B cell (primary cell): ENCODE data around the gene CPLX3. TPM values are rescaled to one million over a fixed set of nuclear protein-coding genes. Genes with fewer than 3 reads are reported as not detected.
A peak's percentile ranks its signal among the peaks of the same experiment; 100 is the strongest.

Source experiments
- ATAC-seq: fragments of 200-7000 bp; cut with Tn5 transposase; one replicate; pipeline ENCODE4 v1.10.0; 2021; ENCODE audit warnings: low read depth, mild to moderate bottlenecking, moderate number of reproducible peaks, moderate library complexity
- CTCF ChIA-PET: fragments of 350-600 bp; sonication (Branson Sonifier 250); formaldehyde crosslinking; loops from one replicate; lab custom pipeline; 2021; ENCODE audit warnings: antibody characterized with exemption, inconsistent platforms; lab: Charles Lee
- POLR2A ChIA-PET: fragments of 350-600 bp; sonication (Branson Sonifier 250); formaldehyde crosslinking; loops from one replicate; lab custom pipeline; 2021; ENCODE audit warnings: antibody characterized with exemption; lab: Charles Lee
- DNase-seq: peaks from one replicate; pipeline ENCODE4 v3.0.0; 2013
- H2AFZ ChIP-seq: 2 replicates; pipeline ENCODE4 v1.6.1; 2012; ENCODE audit warnings: mild to moderate bottlenecking, low read depth, low read length; ENCODE audit not compliant: insufficient read depth, poor library complexity, severe bottlenecking
- H3K27ac ChIP-seq, 2 donors: 1 replicate in 1 of 2; 2 replicates in 1 of 2; pipeline ENCODE4 v1.5.1; 2012 to 2013; ENCODE audit warnings: low read length in 2 of 2, mild to moderate bottlenecking in 2 of 2, moderate library complexity in 1 of 2
- H3K27me3 ChIP-seq, 4 experiments: fragments of 200-600 bp in 1 of 4; sonication (generic) in 1 of 4; replicated peaks in 1 of 4; 1 replicate in 2 of 4; 2 replicates in 2 of 4; pipeline versions ENCODE4 v1.6.1 to v1.7.0; 2013 to 2016; ENCODE audit warnings: low read length in 3 of 4, mild to moderate bottlenecking in 2 of 4, mixed read lengths in 1 of 4, moderate library complexity in 1 of 4; ENCODE audit not compliant: insufficient read depth in 4 of 4, control insufficient read depth in 3 of 4; ENCODE audit errors: control extremely low read depth in 1 of 4
- H3K36me3 ChIP-seq, 2 experiments: replicated peaks in 1 of 2; 1 replicate in 1 of 2; 2 replicates in 1 of 2; pipeline versions ENCODE4 v1.6.1 to v1.7.1; 2013; ENCODE audit warnings: low read length in 1 of 2; ENCODE audit not compliant: insufficient read depth in 2 of 2, control insufficient read depth in 1 of 2; ENCODE audit errors: control extremely low read depth in 1 of 2, extremely low read depth in 1 of 2
- H3K4me1 ChIP-seq, 2 donors: fragments of 200-600 bp in 1 of 2; sonication (generic) in 1 of 2; 1 replicate in 1 of 2; 2 replicates in 1 of 2; pipeline versions ENCODE4 v1.5.1 to v1.6.1; 2013 to 2017; ENCODE audit warnings: low read length in 2 of 2; ENCODE audit not compliant: control insufficient read depth in 2 of 2, insufficient read depth in 2 of 2
- H3K4me2 ChIP-seq: replicated peaks from 2 replicates; pipeline ENCODE3; 2012; ENCODE audit warnings: mild to moderate bottlenecking, low read depth, low read length; ENCODE audit not compliant: poor library complexity, severe bottlenecking
- H3K4me3 ChIP-seq, 5 experiments: fragments of 200-600 bp in 1 of 5; sonication (generic) in 1 of 5; 1 replicate in 3 of 5; 2 replicates in 2 of 5; pipeline versions ENCODE4 v1.5.1 to v1.7.0; 2011 to 2016; ENCODE audit warnings: low read length in 4 of 5, mild to moderate bottlenecking in 4 of 5, low read depth in 2 of 5, control low read depth in 1 of 5, moderate library complexity in 1 of 5; ENCODE audit not compliant: insufficient read depth in 1 of 5; ENCODE audit errors: control extremely low read depth in 1 of 5, extremely low read depth in 1 of 5
- H3K79me2 ChIP-seq: fragments of 200-600 bp; sonication (generic); one replicate; pipeline ENCODE4 v1.6.0; 2016; ENCODE audit warnings: low read length; ENCODE audit not compliant: control insufficient read depth, insufficient read depth
- H3K9ac ChIP-seq: fragments of 200-600 bp; sonication (generic); 2 replicates; pipeline ENCODE4 v1.6.1; 2017; ENCODE audit warnings: mild to moderate bottlenecking, low read length, moderate library complexity
- H3K9me3 ChIP-seq, 3 donors: one replicate each; pipeline versions ENCODE4 v1.6.1 to v1.7.1; 2013; ENCODE audit warnings: low read length in 2 of 3; ENCODE audit not compliant: control insufficient read depth in 2 of 3, insufficient read depth in 1 of 3; ENCODE audit errors: control extremely low read depth in 1 of 3
- H4K20me1 ChIP-seq: 2 replicates; pipeline ENCODE4 v1.6.0; 2012; ENCODE audit warnings: mild to moderate bottlenecking, low read length; ENCODE audit not compliant: insufficient read depth, control insufficient read depth, poor library complexity, severe bottlenecking
- H3K27ac Mint-ChIP-seq: one replicate; pipeline ENCODE4 v1.8.0; 2021; ENCODE audit warnings: mixed read lengths
- H3K27me3 Mint-ChIP-seq: one replicate; pipeline ENCODE4 v1.8.0; 2021; ENCODE audit warnings: mixed read lengths
- H3K4me1 Mint-ChIP-seq: one replicate; pipeline ENCODE4 v1.8.0; 2021; ENCODE audit warnings: mixed read lengths
- H3K4me3 Mint-ChIP-seq: one replicate; pipeline ENCODE4 v1.8.0; 2021; ENCODE audit warnings: mixed read lengths
- H3K9me3 Mint-ChIP-seq: one replicate; pipeline ENCODE4 v1.8.0; 2022; ENCODE audit warnings: mixed read lengths; ENCODE audit not compliant: insufficient read depth
- CTCF ChIP-seq: fragments of 200-600 bp; IDR thresholded peaks from one replicate; pipeline ENCODE4 v1.8.0; 2022; ENCODE audit warnings: antibody characterized with exemption, mild to moderate bottlenecking
- EZH2 ChIP-seq: IDR thresholded peaks from 2 replicates; pipeline ENCODE4 v1.6.1; 2012; ENCODE audit warnings: borderline replicate concordance, low read depth, mild to moderate bottlenecking, moderate library complexity, low read length; ENCODE audit not compliant: insufficient read depth, poor library complexity, severe bottlenecking
- WGBS: methylation state at CpG from one replicate; pipeline ENCODE4 v1.1.5; 2013; ENCODE audit warnings: missing lambda C conversion rate; ENCODE audit not compliant: insufficient coverage; 5-methylcytosine and 5-hydroxymethylcytosine counted together
- intact Hi-C: fragments of 100-400 bp; cut with micrococcal nuclease; formaldehyde crosslinking; loops from one replicate; pipeline ENCODE4 v1.10.0; 2022
- polyA plus RNA-seq: library from polyadenylated mRNA; depleted of rRNA; stranded (reverse); fragments of >200 nt; gene quantifications from 2 replicates; pipeline ENCODE4 v1.2.3, GENCODE V29; 2012
- total RNA-seq, 2 donors: library from RNA; stranded (reverse); fragments of 120-200 nt in 1 of 2; gene quantifications; 1 replicate in 1 of 2; 2 replicates in 1 of 2; pipeline versions ENCODE4 v1.2.3 to v1.2.4, GENCODE V29; 2013 to 2022

CPLX3 gene
- total and polyA plus RNA-seq, 2 donors (not counting 1 experiment from before 2014, with no cell fraction given), result 0.60 TPM; not detected in 1

GRCh38 chr15:74787251-74788041 lies 39.0 kb upstream of the CPLX3 start:
- CTCF ChIA-PET, result interaction anchor here (0.5 to 37.1 kb wide), 15 partner anchors 7 to 664 kb away, joined by 3 to 2548 read pairs (median 6); partner anchors contain the start of genes CSK, LMAN1L, SIN3A and ULK3
- H3K36me3 ChIP-seq, result peaks cover 0 to 25% of the 10 kb centered on the region in 2 experiments
- intact Hi-C loops, result loop anchor here (1.0 to 10.0 kb wide), 9 partner anchors 10 to 665 kb away; partner anchors contain the start of genes ARID3B, CLK3, SEMA7A and SIN3A
- H3K27me3 Mint-ChIP-seq, result no peaks in the 10 kb centered on the region
- H3K4me1 ChIP-seq, result peaks cover 61 to 91% of the 10 kb centered on the region in 2 donors
- H3K9me3 ChIP-seq, result no peaks in the 10 kb centered on the region
- peak overlapping the region; percentile 68 for H3K9ac ChIP-seq
- H3K9me3 Mint-ChIP-seq, result no peaks in the 10 kb centered on the region
- H3K27me3 ChIP-seq, result no peaks in the 10 kb centered on the region
- H4K20me1 ChIP-seq, result peaks cover 32% of the 10 kb centered on the region
- peak overlapping the region; percentile 90 to 93 for H3K27ac ChIP-seq
- peak overlapping the region; percentile 67 to 99 (median 86) for H3K4me3 ChIP-seq
- TF ChIP-seq EZH2 (no peak), CTCF (peak; percentile 75)
- DNase-seq (peak; percentile 98), ATAC-seq (peak; percentile 57)
- peaks cover 94% of the 10 kb centered on the region for H3K4me1 Mint-ChIP-seq
- peaks cover 82% of the 10 kb centered on the region for H3K79me2 ChIP-seq
- no peak overlapping the region for H2AFZ ChIP-seq
- POLR2A ChIA-PET, result interaction anchor here (1.0 to 15.8 kb wide), 7 partner anchors 10 to 413 kb away, joined by 3 to 572 read pairs (median 8); partner anchors contain the start of genes ARID3B, CLK3 and CSK
- peak overlapping the region; percentile 99 for H3K27ac Mint-ChIP-seq
- peak overlapping the region; percentile 93 for H3K4me3 Mint-ChIP-seq
- 0% methylated on average over 12 of the region's 13 CpGs for WGBS
- H3K4me2 ChIP-seq, result peak overlapping the region; percentile 91
